GM10248 (cell line): ENCODE measurements around the gene XRCC5.
"Not testable (repeated sequence)": the region's sequence is repeated elsewhere in the genome, so short reads cannot be mapped to it uniquely, and the experiment has no call there.

Experiments used
- CTCF ChIA-PET: fragments of 300-600 bp; sonication (Branson Sonifier 250); formaldehyde crosslinking; extraction: SDS; loops from one replicate; lab custom pipeline; 2021; ENCODE audit warnings: antibody characterized with exemption; lab: Yijun Ruan, JAX
- POLR2A ChIA-PET: fragments of 350-650 bp; sonication (Branson Sonifier 250); formaldehyde crosslinking; extraction: SDS; loops from one replicate; lab custom pipeline; 2020; ENCODE audit warnings: antibody characterized with exemption; lab: Yijun Ruan, JAX
- DNase-seq: peaks from one replicate; pipeline ENCODE4 v3.0.0; 2012; ENCODE audit errors: extremely low spot score
- TF ChIP-seq, protein P1 (sequence below): IDR thresholded peaks from 2 replicates; pipeline ENCODE4 v1.5.1; 2012; ENCODE audit warnings: mild to moderate bottlenecking, low read depth; ENCODE audit errors: extremely low read depth, missing control alignments, control extremely low read depth

Gene XRCC5

DNA sequence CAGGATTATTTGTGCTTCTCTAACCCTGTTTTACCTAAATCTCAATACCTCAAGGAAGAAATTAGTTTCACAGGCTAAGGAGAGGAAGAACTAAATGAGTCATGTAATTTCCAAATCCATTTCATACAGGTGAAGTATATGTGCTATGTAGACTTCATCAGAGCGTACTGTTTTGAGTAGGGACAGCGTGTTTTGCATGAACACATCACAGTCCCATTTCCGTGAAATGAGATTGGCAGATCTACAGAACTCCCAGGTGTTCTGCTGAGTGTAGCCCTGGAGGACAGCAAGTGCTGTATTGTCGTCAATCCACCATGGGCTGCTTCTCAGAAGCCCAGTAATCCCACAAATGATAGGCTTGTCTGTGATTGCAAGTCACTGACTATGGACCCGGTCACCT is 97.7 kb downstream of the XRCC5 start:
- no peak for DNase-seq
- ChIA-PET POLR2A (no interaction called here), CTCF (no interaction called here)
- TF ChIP-seq, protein P1, sequence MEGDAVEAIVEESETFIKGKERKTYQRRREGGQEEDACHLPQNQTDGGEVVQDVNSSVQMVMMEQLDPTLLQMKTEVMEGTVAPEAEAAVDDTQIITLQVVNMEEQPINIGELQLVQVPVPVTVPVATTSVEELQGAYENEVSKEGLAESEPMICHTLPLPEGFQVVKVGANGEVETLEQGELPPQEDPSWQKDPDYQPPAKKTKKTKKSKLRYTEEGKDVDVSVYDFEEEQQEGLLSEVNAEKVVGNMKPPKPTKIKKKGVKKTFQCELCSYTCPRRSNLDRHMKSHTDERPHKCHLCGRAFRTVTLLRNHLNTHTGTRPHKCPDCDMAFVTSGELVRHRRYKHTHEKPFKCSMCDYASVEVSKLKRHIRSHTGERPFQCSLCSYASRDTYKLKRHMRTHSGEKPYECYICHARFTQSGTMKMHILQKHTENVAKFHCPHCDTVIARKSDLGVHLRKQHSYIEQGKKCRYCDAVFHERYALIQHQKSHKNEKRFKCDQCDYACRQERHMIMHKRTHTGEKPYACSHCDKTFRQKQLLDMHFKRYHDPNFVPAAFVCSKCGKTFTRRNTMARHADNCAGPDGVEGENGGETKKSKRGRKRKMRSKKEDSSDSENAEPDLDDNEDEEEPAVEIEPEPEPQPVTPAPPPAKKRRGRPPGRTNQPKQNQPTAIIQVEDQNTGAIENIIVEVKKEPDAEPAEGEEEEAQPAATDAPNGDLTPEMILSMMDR = no peak

DNA sequence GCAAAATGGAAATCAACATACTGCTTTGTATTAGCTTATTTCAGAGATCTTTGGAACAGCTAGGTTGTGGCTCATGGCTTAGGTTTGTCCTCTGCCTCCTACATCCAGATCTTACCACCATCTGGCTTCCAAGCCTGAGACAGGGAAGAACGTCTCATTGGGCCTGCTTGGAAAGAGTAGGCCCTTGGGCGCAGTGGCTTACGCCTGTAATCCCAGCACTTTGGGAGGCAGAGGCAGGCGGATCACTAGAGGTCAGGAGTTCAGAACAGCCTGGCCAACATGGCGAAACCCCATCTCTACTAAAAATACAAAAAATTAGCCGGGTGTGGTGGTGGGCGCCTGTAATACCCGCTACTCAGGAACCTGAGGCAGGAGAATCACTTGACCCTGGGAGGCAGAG is 99.5 kb downstream of the XRCC5 start:
- CTCF ChIA-PET, POLR2A ChIA-PET, DNase-seq: not testable (repeated sequence)

DNA sequence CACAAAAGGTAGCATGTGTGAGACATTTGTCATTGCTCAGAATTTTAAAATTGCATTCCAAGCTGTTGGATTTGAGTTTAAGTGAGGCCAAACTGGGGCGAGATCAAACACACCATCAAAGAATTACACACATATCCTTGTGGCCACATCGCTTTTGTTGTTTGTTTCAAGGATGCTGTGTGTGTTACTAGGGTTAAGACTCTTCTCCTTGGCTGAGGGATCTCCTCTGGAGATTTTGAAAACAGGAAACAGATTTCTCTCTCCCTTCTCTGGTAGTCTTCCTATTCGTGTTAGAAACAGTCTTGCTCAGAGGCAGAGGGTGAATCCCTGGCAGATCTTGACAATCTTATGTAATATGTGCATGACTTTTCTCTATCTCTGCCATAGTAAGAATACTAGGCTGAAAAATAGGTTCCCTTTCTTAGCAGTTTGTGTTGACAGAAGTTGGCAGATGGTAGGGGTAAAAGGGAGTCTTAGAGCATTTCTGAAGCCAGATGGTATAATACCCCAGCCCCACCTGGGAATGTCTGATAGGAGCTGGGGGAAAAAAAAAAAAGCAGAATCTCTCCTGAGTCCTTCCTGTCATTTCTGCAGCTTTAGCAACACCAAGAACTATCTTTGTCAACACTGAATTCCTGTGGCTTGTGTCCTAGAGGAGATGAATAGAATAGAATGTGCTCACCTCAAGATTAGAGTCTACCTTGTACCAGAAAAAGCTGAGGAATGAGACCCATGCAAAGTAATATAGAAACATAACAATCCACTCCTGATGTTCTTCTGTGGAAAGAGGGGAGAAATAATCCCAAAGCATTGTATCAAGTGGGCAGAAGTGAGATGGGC is 101.8 kb downstream of the XRCC5 start:
- TF ChIP-seq, protein P1 = no peak
- POLR2A ChIA-PET = no interaction called here
- CTCF ChIA-PET = interaction anchor here (1.2 kb wide), 1 partner anchor 7 kb away, joined by 3 read pairs; no protein-coding TSS in a partner anchor
- no peak for DNase-seq

DNA sequence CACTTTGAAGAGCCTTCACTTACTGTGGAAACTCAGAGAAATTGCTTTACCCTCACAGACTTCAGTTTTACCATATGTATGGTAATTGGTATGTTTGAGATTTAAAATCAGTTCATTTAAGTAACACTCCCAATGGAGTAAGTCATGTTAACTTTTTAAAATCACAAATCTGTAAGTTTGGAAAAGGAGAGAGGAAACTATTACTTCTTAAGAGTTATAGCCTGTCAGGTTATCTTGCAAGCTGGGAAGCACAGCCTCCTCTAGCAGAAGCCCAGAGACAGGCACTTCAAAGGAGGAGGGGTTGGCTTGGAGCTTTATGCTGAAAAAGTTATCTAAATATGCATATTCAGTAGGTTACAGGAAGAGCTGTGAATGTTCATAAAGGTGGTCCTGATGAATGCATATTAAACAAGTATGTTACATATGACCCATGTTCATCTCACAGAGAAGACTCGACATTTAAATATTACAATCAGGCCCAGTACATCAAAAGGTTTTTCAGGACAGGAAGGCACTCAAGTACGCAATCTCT is 102.5 kb downstream of the XRCC5 start:
- TF ChIP-seq, protein P1 = no peak
- DNase-seq = no peak
- ChIA-PET POLR2A (interaction anchor here (0.5 kb wide), 1 partner anchor 12 kb away, joined by 8 read pairs; no protein-coding TSS in a partner anchor), CTCF (interaction anchor here (1.2 to 4.1 kb wide), 2 partner anchors 8 to 11 kb away, joined by 3 to 22 read pairs; no protein-coding TSS in a partner anchor)

DNA sequence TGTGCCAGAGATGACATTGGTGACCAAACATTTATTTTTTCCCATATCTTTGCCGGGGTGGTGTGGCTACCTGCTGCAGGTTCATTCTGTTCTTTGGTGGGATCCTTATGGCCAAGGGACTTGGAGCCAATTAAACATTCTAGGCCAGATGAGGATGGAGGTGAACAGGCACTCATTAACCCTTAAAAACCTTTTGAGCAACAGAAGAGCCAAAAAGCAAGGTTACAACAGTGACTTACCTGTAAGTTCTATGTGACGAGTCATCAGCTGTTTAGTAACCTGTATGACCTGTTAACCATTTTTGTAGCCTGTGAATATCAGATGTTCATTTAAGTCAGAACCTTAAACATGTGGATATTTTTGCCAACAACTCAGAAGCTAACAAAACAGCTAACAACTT is 105.6 kb downstream of the XRCC5 start:
- ChIA-PET POLR2A (no interaction called here), CTCF (interaction anchor here (1.9 to 4.1 kb wide), 3 partner anchors 8 to 21 kb away, joined by 6 to 22 read pairs (median 13); no protein-coding TSS in a partner anchor)
- DNase-seq = no peak
- TF ChIP-seq, protein P1 = no peak

DNA sequence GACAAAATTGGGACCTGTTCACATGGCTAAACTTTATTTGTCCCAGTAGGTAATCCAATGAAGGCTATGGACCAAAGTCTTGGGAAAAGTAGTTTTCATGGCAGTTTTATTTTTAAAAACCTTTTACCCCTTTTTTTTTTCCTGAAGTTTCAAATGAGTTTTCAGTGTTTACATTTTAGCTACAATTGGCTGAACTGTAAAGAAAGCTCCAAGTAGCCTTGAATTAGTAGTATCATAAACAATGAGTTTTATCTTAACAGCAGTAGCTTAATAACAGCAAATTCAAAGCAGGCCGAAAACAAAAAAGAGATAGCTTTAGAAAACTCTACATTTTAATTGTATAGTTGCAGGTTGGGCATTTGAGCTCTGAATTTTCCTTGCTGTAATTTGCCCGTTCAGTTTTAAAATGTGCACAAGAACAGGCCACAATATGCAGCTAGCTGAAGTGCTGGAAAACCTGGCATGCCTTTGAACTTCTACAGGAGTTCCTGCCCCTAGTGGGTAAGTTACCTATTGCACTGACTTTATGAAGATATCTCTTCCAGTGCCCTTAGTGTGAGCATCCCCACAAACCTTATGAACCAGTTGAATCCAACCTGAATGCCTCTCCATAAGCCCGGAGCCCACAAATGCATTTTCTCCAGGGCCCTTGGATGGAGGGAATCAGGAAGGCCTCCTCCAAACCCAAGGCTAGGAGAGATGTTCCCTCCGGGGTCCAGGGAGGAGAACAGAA is 106.7 kb downstream of the XRCC5 start:
- TF ChIP-seq, protein P1 = peak; percentile 41
- ChIA-PET CTCF (interaction anchor here (0.6 to 4.1 kb wide), 7 partner anchors 7 to 405 kb away, joined by 3 to 22 read pairs (median 3); no protein-coding TSS in a partner anchor), POLR2A (no interaction called here)
- DNase-seq = no peak
